ENCODE data around the gene DCTPP1. TPM values are rescaled to one million over a fixed set of nuclear protein-coding genes. Genes with fewer than 3 reads are reported as not detected.

The DCTPP1 gene
- total RNA-seq, 6 experiments from 2014 or later: 24.9 to 37.9 (median 28.5) TPM

DNA sequence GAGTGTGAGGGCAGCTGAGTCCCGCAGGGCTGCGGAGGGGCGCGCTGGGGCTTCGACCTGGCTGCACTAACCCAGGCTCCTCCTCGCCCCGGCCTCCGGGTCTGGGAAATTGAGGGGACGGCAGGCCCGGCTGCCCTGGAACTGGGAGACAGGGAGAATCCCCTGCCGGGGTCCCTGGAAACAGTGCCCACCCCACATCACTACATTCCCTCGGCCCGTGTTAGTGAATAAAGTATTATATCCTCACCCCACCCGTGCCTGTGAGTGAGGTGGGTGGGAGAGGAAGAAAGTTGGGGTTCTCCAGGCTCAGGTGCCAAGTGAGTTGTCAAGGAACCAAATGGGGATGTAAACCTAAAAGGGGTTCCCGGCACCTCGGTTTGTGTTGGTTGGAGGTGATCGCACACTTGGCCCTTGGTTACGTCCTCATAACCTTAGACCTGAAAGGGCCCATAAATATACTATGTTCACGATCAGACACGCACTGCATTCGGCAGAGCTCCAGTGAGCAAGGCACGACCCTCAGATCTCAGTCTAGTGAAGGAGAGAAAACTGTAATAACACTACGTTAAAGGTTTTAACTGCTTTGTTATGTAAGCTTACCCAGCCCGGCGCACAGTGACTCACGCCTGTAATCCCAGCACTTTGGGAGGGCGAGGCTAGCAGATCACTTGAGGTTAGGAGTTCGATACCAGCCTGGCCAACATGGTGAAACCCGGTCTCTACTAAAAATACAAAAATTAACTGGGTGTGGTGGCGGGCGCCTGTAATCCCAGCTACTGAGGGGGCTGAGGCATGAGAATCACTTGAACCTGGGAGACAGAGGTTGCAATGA is 11.3 kb downstream of the DCTPP1 start:
- peaks cover 20% of the 10 kb centered on the region for H3K36me3 Mint-ChIP-seq (ENCODE audit: low read depth)
- H3K4me1 Mint-ChIP-seq (ENCODE audit: low read depth): peaks cover 18% of the 10 kb centered on the region
- no peak overlapping the region for H3K27ac Mint-ChIP-seq
- H3K27me3 Mint-ChIP-seq (ENCODE audit: insufficient read depth): peaks cover 8% of the 10 kb centered on the region
- no peak overlapping the region; the same call in 1 of the 2 replicates for H3K4me3 Mint-ChIP-seq
- TF ChIP-seq, protein P1, sequence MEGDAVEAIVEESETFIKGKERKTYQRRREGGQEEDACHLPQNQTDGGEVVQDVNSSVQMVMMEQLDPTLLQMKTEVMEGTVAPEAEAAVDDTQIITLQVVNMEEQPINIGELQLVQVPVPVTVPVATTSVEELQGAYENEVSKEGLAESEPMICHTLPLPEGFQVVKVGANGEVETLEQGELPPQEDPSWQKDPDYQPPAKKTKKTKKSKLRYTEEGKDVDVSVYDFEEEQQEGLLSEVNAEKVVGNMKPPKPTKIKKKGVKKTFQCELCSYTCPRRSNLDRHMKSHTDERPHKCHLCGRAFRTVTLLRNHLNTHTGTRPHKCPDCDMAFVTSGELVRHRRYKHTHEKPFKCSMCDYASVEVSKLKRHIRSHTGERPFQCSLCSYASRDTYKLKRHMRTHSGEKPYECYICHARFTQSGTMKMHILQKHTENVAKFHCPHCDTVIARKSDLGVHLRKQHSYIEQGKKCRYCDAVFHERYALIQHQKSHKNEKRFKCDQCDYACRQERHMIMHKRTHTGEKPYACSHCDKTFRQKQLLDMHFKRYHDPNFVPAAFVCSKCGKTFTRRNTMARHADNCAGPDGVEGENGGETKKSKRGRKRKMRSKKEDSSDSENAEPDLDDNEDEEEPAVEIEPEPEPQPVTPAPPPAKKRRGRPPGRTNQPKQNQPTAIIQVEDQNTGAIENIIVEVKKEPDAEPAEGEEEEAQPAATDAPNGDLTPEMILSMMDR (IDR thresholded peaks at IDR 0.05): no peak
- DNase-seq: no peak
- H3K9me3 Mint-ChIP-seq: no peaks in the 10 kb centered on the region

DNA sequence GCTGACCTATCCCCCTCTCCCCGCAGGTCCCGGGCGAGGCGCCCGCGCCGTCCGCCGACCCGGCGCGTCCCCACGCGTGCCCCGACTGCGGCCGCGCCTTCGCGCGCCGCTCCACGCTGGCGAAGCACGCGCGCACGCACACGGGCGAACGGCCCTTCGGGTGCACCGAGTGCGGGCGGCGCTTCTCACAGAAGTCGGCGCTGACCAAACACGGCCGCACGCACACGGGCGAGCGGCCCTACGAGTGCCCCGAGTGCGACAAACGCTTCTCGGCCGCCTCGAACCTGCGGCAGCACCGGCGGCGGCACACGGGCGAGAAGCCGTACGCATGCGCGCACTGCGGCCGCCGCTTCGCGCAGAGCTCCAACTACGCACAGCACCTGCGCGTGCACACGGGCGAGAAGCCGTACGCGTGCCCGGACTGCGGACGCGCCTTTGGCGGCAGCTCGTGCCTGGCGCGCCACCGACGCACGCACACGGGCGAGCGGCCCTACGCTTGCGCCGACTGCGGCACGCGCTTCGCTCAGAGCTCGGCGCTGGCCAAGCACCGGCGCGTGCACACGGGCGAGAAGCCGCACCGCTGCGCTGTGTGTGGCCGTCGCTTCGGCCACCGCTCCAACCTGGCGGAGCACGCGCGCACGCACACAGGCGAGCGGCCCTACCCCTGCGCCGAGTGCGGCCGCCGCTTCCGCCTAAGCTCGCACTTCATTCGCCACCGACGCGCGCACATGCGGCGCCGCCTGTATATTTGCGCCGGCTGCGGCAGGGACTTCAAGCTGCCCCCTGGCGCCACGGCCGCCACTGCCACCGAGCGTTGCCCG is 12.1 kb downstream of the DCTPP1 start:
- peak; percentile 71 for DNase-seq
- TF ChIP-seq, protein P1 (IDR thresholded peaks at IDR 0.05): no peak; the same call in 1 of the 2 replicates
- Mint-ChIP-seq H3K27me3 (ENCODE audit: insufficient read depth) (peaks cover 8% of the 10 kb centered on the region), H3K4me1 (ENCODE audit: low read depth) (peaks cover 18% of the 10 kb centered on the region), H3K27ac (no peak overlapping the region), H3K9me3 (no peaks in the 10 kb centered on the region), H3K4me3 (peak overlapping the region; percentile 50; the same call in 1 of the 2 replicates), H3K36me3 (ENCODE audit: low read depth) (peaks cover 21% of the 10 kb centered on the region)

DNA sequence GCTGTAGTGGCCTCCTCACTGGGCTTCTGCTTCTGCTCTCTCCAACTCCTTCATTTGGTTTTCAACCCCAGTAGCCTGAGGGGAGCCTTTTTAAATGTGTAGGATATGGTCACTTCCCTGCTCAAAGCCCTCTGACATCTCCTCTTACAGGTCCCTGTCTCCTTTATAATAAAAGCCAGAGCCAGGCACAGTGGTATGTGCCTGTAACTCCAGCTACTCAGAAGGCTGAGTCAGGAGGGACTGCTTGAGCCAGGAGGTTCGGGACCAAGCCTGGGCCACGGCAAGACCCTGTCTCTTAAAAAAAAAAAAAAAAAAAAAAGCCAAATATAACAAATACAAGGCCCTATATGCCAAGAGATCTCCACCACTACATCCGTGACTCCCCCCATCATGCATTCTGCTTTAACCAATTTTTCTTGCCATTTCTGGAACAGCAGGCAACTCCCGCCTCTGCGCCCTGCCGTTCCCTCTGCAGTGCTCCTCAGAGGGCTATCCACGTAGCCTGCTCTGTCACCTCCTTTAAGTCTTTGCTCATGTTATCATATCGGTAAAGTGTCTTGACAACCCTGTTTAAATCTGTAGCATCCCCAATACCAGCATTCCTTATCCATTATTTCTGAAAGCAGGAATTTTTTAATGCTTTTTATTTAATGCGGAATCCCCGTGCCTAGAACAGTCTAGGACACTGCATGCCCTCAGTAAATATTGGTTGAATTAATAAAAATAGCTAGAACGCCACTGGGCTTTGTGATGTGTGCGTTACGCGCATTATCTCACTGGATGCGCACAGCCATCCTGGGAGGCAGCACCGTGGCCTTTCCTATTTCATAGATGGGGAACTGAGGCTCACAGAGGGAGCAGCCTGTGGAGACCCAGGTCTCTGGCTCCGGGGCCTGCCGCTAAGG is 13.0 kb downstream of the DCTPP1 start:
- H3K27ac Mint-ChIP-seq: no peak overlapping the region
- no peak for DNase-seq
- peaks cover 23% of the 10 kb centered on the region for H3K36me3 Mint-ChIP-seq (ENCODE audit: low read depth)
- TF ChIP-seq, protein P1 (IDR thresholded peaks at IDR 0.05): no peak
- peak overlapping the region; percentile 17 for H3K4me3 Mint-ChIP-seq
- peaks cover 8% of the 10 kb centered on the region for H3K27me3 Mint-ChIP-seq (ENCODE audit: insufficient read depth)
- peaks cover 24% of the 10 kb centered on the region for H3K4me1 Mint-ChIP-seq (ENCODE audit: low read depth)
- H3K9me3 Mint-ChIP-seq: no peaks in the 10 kb centered on the region

DNA sequence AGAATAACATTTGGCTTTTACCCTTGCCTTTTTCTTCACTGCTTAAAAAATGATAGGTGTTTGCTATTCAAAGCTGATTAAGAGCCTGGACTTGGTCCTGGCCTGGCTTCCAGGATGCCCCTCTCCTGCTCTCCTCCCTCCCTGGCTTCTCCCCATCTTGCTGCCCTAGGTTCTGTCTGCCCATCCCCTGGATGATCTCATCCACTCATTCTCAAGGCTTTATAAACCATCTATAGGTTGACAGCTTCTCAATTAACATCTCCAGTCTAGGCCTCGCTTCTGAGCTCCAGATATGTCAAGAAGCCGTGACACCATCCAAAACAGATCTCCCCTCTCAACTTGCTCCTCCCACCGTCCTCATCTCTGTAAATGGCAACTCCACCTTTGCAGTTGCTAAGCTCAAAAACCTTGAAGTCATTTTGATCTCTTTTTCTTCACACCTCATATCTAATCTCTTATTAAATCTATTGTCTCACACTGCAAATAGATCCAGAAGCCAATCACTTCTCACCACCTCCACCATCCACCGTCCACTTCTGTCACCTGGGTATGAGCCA is 13.7 kb downstream of the DCTPP1 start:
- Mint-ChIP-seq H3K4me3 (no peak overlapping the region), H3K4me1 (ENCODE audit: low read depth) (peaks cover 26% of the 10 kb centered on the region), H3K36me3 (ENCODE audit: low read depth) (peaks cover 20% of the 10 kb centered on the region), H3K9me3 (no peaks in the 10 kb centered on the region), H3K27me3 (ENCODE audit: insufficient read depth) (peaks cover 5% of the 10 kb centered on the region), H3K27ac (no peak overlapping the region)
- no peak for DNase-seq
- TF ChIP-seq, protein P1 (IDR thresholded peaks at IDR 0.05): no peak

DNA sequence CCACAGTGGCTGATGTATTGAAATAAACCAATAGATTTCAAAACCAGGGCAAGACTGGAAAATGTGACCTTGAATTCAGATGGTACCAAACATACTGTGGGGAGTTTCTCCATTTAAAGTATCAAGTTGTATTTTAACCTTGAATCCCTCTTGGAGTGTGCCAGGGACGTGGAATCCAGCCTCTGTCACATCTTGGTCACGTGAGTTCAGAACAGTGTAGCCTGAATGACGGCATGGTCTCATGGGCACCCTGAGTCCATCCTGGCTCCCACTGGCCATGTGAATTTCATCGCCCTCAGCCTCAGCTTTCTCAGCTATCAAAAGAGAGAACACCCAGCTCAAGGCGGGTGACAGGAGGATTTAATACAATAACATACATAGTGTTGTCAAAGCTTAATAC is 15.7 kb downstream of the DCTPP1 start:
- peaks cover 1% of the 10 kb centered on the region; the same call in 1 of the 2 replicates for H3K27me3 Mint-ChIP-seq (ENCODE audit: insufficient read depth)
- TF ChIP-seq, protein P1 (IDR thresholded peaks at IDR 0.05): no peak
- no peak overlapping the region for H3K27ac Mint-ChIP-seq
- H3K36me3 Mint-ChIP-seq (ENCODE audit: low read depth): peaks cover 15% of the 10 kb centered on the region
- peaks cover 34% of the 10 kb centered on the region for H3K4me1 Mint-ChIP-seq (ENCODE audit: low read depth)
- no peak overlapping the region for H3K4me3 Mint-ChIP-seq
- no peaks in the 10 kb centered on the region for H3K9me3 Mint-ChIP-seq
- DNase-seq: no peak
